ENCODE data around the gene RNF10. TPM values are rescaled to one million over a fixed set of nuclear protein-coding genes. Genes with fewer than 3 reads are reported as not detected.

Gene RNF10
- total RNA-seq, 1 donor from 2014 or later, result 181 TPM

DNA sequence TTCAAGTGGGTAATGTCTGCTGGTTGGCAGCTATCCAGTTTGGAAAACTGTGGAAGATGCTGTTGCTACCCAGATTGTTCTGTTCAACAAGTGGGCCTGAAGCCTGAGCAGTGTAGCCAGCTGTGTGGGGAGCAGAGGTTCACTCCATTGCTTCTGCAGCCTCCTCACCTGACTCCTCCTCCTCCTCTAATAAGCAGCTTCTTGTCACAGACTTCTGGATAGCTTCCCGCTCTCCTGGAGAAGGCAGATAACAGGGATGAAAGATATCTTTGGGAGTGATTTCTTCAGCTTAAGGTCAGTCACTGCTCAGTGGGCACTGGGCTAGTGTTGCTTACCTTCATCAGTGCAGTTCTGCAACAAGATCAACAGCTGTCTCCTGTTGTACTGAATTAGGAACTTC is 45.0 kb downstream of the RNF10 start:
- Histone ChIP-seq H3K4me2 (ENCODE audit: low read length) (no peak overlapping the region), H3K9me3 (ENCODE audit: insufficient read depth, low read depth, low read length) (no peaks in the 10 kb centered on the region), H3K36me3 (ENCODE audit: insufficient read depth, low read length) (peaks cover 37% of the 10 kb centered on the region), H3K27ac (ENCODE audit: low read depth, low read length) (no peak overlapping the region), H3K79me2 (ENCODE audit: insufficient read depth, low read length) (peaks cover 19% of the 10 kb centered on the region), H2AFZ (ENCODE audit: low read depth, low read length) (no peak overlapping the region), H4K20me1 (ENCODE audit: insufficient read depth, low read length) (peaks cover 14% of the 10 kb centered on the region), H3K27me3 (ENCODE audit: insufficient read depth, low read length) (no peaks in the 10 kb centered on the region), H3K4me1 (ENCODE audit: insufficient read depth, low read length) (peaks cover 16% of the 10 kb centered on the region), H3K4me3 (ENCODE audit: insufficient read depth, low read depth, low read length) (no peak overlapping the region), H3K9ac (ENCODE audit: low read length) (no peak overlapping the region)
- H3K27ac Mint-ChIP-seq (ENCODE audit: unreplicated experiment), result no peak overlapping the region
- peaks cover 9% of the 10 kb centered on the region for H3K27me3 Mint-ChIP-seq (ENCODE audit: low read depth, unreplicated experiment)
- TF ChIP-seq EZH2 (IDR thresholded peaks at IDR 0.05; ENCODE audit: insufficient read depth, low read length), result no peak
- no peak for TF ChIP-seq CTCF (IDR thresholded peaks at IDR 0.05; ENCODE audit: insufficient read depth, low read depth, low read length)
- no peak overlapping the region for H3K4me3 Mint-ChIP-seq (ENCODE audit: unreplicated experiment)
- no peaks in the 10 kb centered on the region for H3K9me3 Mint-ChIP-seq (ENCODE audit: unreplicated experiment)
- peaks cover 17% of the 10 kb centered on the region for H3K36me3 Mint-ChIP-seq (ENCODE audit: low read depth, unreplicated experiment)
- H3K4me1 Mint-ChIP-seq (ENCODE audit: low read depth, unreplicated experiment), result peaks cover 5% of the 10 kb centered on the region
- DNase-seq (ENCODE audit: low read depth) (no peak), FAIRE-seq (no peak)

DNA sequence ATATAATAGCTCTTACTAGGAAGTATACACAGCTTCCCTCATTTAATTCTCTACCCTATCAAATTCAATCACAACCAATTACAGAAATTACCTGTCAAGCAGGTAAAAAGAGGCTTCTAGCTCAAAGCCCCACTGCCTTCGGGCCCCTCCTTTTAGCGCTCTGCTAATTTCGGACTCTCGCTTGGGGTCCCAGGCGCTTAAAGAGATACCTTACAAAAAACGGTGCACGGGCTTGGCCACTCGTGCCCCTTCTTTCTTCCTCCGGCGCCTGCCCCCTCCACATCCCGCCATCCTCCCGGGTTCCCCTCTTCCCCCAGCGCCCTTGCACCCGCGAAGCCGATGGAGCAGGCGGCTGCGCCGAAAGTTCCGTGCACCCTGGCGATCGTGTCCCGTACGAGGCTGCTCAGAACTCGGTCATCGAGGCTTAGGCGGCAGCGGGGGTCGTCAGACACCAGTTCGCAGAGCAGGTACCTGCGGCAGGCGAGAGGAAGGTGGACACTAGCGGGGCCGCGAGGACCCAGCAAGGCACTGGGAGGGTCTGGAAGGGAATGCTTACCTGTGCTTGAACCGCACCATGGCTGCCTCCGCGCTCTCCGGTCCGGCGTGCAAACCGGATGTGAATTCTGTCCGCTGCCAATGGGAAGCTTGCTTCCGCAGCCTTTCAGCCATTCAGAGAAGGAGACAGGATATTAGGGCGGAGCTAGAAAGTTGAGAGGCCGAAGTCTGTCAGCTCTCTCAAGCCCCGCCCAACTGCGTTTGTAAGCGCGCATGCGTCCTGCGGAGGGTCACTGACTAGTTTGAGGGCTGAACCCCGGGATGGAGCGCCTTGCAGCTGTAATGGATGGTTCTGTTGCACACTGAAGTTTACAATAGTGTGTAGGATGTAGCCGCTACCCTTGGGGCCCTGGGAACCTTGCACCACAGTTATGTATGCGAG is 46.9 kb downstream of the RNF10 start, which contains the start of gene POP5:
POP5 (minus strand) TSS at position 616 of the 937 bp plus-strand sequence; CDS start at position 576, 40 bp downstream.
- Mint-ChIP-seq H3K9me3 (ENCODE audit: unreplicated experiment) (no peaks in the 10 kb centered on the region), H3K36me3 (ENCODE audit: low read depth, unreplicated experiment) (peaks cover 7% of the 10 kb centered on the region), H3K27me3 (ENCODE audit: low read depth, unreplicated experiment) (peaks cover 17% of the 10 kb centered on the region), H3K4me1 (ENCODE audit: low read depth, unreplicated experiment) (peaks cover 5% of the 10 kb centered on the region), H3K4me3 (ENCODE audit: unreplicated experiment) (peak within 1 kb of the TSS; percentile 96), H3K27ac (ENCODE audit: unreplicated experiment) (peak within 1 kb of the TSS; percentile 79)
- Histone ChIP-seq H3K4me3 (ENCODE audit: insufficient read depth, low read depth, low read length) (peak within 1 kb of the TSS; percentile 80), H3K27me3 (ENCODE audit: insufficient read depth, low read length) (peaks cover 4% of the 10 kb centered on the region), H2AFZ (ENCODE audit: low read depth, low read length) (peak within 1 kb of the TSS; percentile 79), H3K4me2 (ENCODE audit: low read length) (peak within 1 kb of the TSS; percentile 99), H3K27ac (ENCODE audit: low read depth, low read length) (peak within 1 kb of the TSS; percentile 30), H4K20me1 (ENCODE audit: insufficient read depth, low read length) (peaks cover 14% of the 10 kb centered on the region), H3K9me3 (ENCODE audit: insufficient read depth, low read depth, low read length) (no peaks in the 10 kb centered on the region), H3K36me3 (ENCODE audit: insufficient read depth, low read length) (peaks cover 29% of the 10 kb centered on the region), H3K79me2 (ENCODE audit: insufficient read depth, low read length) (peaks cover 19% of the 10 kb centered on the region), H3K4me1 (ENCODE audit: insufficient read depth, low read length) (peaks cover 16% of the 10 kb centered on the region), H3K9ac (ENCODE audit: low read length) (peak within 1 kb of the TSS; percentile 90)
- DNase-seq (ENCODE audit: low read depth) (peak; percentile 93), FAIRE-seq (peak; percentile 26)
- no peak for TF ChIP-seq EZH2 (IDR thresholded peaks at IDR 0.05; ENCODE audit: insufficient read depth, low read length)

- TF ChIP-seq CTCF (IDR thresholded peaks at IDR 0.05; ENCODE audit: insufficient read depth, low read depth, low read length) (no peak), EZH2 (IDR thresholded peaks at IDR 0.05; ENCODE audit: insufficient read depth, low read length) (no peak)
- peaks cover 20% of the 10 kb centered on the region for H3K36me3 ChIP-seq (ENCODE audit: insufficient read depth, low read length)
- no peak for FAIRE-seq
- H3K4me1 ChIP-seq (ENCODE audit: insufficient read depth, low read length), result peaks cover 16% of the 10 kb centered on the region
- peak overlapping the region; percentile 90 for H3K9ac ChIP-seq (ENCODE audit: low read length)
- peaks cover 6% of the 10 kb centered on the region for H3K27me3 ChIP-seq (ENCODE audit: insufficient read depth, low read length)
- H3K27ac Mint-ChIP-seq (ENCODE audit: unreplicated experiment), result peak overlapping the region; percentile 79
- peaks cover 11% of the 10 kb centered on the region for H4K20me1 ChIP-seq (ENCODE audit: insufficient read depth, low read length)
- peak overlapping the region; percentile 99 for H3K4me2 ChIP-seq (ENCODE audit: low read length)
- H3K4me3 ChIP-seq (ENCODE audit: insufficient read depth, low read depth, low read length), result peak overlapping the region; percentile 80
- peaks cover 7% of the 10 kb centered on the region for H3K36me3 Mint-ChIP-seq (ENCODE audit: low read depth, unreplicated experiment)
- H3K79me2 ChIP-seq (ENCODE audit: insufficient read depth, low read length), result peaks cover 19% of the 10 kb centered on the region
- H3K9me3 Mint-ChIP-seq (ENCODE audit: unreplicated experiment), result no peaks in the 10 kb centered on the region
- H3K4me1 Mint-ChIP-seq (ENCODE audit: low read depth, unreplicated experiment), result peaks cover 2% of the 10 kb centered on the region
- DNase-seq (ENCODE audit: low read depth), result no peak
- H3K27ac ChIP-seq (ENCODE audit: low read depth, low read length), result peak overlapping the region; percentile 20
- no peaks in the 10 kb centered on the region for H3K9me3 ChIP-seq (ENCODE audit: insufficient read depth, low read depth, low read length)
- peak overlapping the region; percentile 78 for H2AFZ ChIP-seq (ENCODE audit: low read depth, low read length)
- H3K27me3 Mint-ChIP-seq (ENCODE audit: low read depth, unreplicated experiment), result peaks cover 21% of the 10 kb centered on the region
- H3K4me3 Mint-ChIP-seq (ENCODE audit: unreplicated experiment), result peak overlapping the region; percentile 96
These were observed 47.8 kb downstream of the RNF10 start for GRCh38 chr12:120581998-120582397.
